GM23338 (cell line): Measurements from ENCODE around the gene MRPL27. TPM values are rescaled to one million over a fixed set of nuclear protein-coding genes. Genes with fewer than 3 reads are reported as not detected.
A peak's percentile ranks its signal among the peaks of the same experiment; 100 is the strongest.

Source experiments
- ATAC-seq: fragments of 200-7000 bp; cut with Tn5 transposase; 3 replicates; pipeline ENCODE4 v1.9.1; 2020
- DNase-seq: peaks from one replicate; pipeline ENCODE4 v3.0.0-alpha.2; 2015; ENCODE audit warnings: low spot score
- H2AFZ ChIP-seq: fragments of 200-600 bp; sonication (generic); 2 replicates; pipeline ENCODE4 v1.8.0; 2016; ENCODE audit warnings: antibody characterized with exemption, mild to moderate bottlenecking, moderate library complexity
- H3F3A ChIP-seq: fragments of 200-600 bp; sonication (generic); replicated peaks from 2 replicates; pipeline ENCODE4 v1.8.0; 2017; ENCODE audit warnings: antibody characterized with exemption, mixed run types, low read depth
- H3K27ac ChIP-seq: fragments of 200-600 bp; sonication (generic); 2 replicates; pipeline ENCODE4 v1.6.1; 2016; ENCODE audit warnings: low read depth
- H3K27me3 ChIP-seq: fragments of 200-600 bp; sonication (generic); 2 replicates; pipeline ENCODE4 v1.8.0; 2016; ENCODE audit warnings: mild to moderate bottlenecking, mixed run types, moderate library complexity; ENCODE audit not compliant: insufficient read depth
- H3K36me3 ChIP-seq: fragments of 200-600 bp; sonication (generic); 2 replicates; pipeline ENCODE4 v1.8.0; 2016; ENCODE audit warnings: mild to moderate bottlenecking; ENCODE audit not compliant: insufficient read depth
- H3K4me1 ChIP-seq: fragments of 200-600 bp; sonication (generic); 2 replicates; pipeline ENCODE4 v1.8.0; 2016; ENCODE audit warnings: mild to moderate bottlenecking, moderate library complexity; ENCODE audit not compliant: insufficient read depth
- H3K4me2 ChIP-seq: fragments of 200-600 bp; sonication (generic); 2 replicates; pipeline ENCODE4 v1.7.1; 2017; ENCODE audit warnings: mixed run types
- H3K4me3 ChIP-seq: fragments of 200-600 bp; sonication (generic); 2 replicates; pipeline ENCODE4 v1.6.1; 2016; ENCODE audit warnings: mixed run types
- H3K79me2 ChIP-seq: fragments of 200-600 bp; sonication (generic); replicated peaks from 2 replicates; pipeline ENCODE4 v1.8.0; 2017; ENCODE audit warnings: mild to moderate bottlenecking; ENCODE audit not compliant: insufficient read depth
- H3K9me2 ChIP-seq: fragments of 200-600 bp; sonication (generic); 2 replicates; pipeline ENCODE4 v1.8.0; 2017; ENCODE audit not compliant: insufficient read depth
- H4K20me1 ChIP-seq: fragments of 200-600 bp; sonication (generic); replicated peaks from 2 replicates; pipeline ENCODE4 v1.8.0; 2017; ENCODE audit warnings: mild to moderate bottlenecking; ENCODE audit not compliant: insufficient read depth
- H3K27ac Mint-ChIP-seq: 2 replicates; pipeline ENCODE4 v1.8.0; 2020; ENCODE audit warnings: inconsistent platforms, mild to moderate bottlenecking, moderate library complexity, mixed read lengths
- H3K27me3 Mint-ChIP-seq: 3 replicates; pipeline ENCODE4 v1.8.0; 2022; ENCODE audit warnings: low read depth, mild to moderate bottlenecking, moderate library complexity, mixed read lengths, inconsistent platforms; ENCODE audit not compliant: insufficient read depth, poor library complexity
- H3K36me3 Mint-ChIP-seq: 3 replicates; pipeline ENCODE4 v1.8.0; 2021; ENCODE audit warnings: low read depth, mild to moderate bottlenecking, inconsistent platforms, moderate library complexity, mixed read lengths
- H3K4me1 Mint-ChIP-seq: 3 replicates; pipeline ENCODE4 v1.8.0; 2020; ENCODE audit warnings: mild to moderate bottlenecking, inconsistent platforms, mixed read lengths
- H3K4me3 Mint-ChIP-seq: 3 replicates; pipeline ENCODE4 v1.8.0; 2021; ENCODE audit warnings: moderate library complexity, mild to moderate bottlenecking, inconsistent platforms, mixed read lengths
- H3K9me3 Mint-ChIP-seq: 3 replicates; pipeline ENCODE4 v1.8.0; 2020; ENCODE audit warnings: moderate library complexity, mild to moderate bottlenecking, inconsistent platforms, mixed read lengths
- CREB1 ChIP-seq: fragments of 250-450 bp; sonication (Bioruptor Pico); IDR thresholded peaks from 2 replicates; pipeline ENCODE4 v1.5.0; 2020; ENCODE audit warnings: low read depth, mild to moderate bottlenecking, moderate library complexity
- EZH2phosphoT487 ChIP-seq: fragments of 200-600 bp; sonication (generic); IDR thresholded peaks from one replicate; pipeline ENCODE4 v1.8.1; 2018; ENCODE audit warnings: antibody characterized with exemption; ENCODE audit not compliant: unreplicated experiment
- NANOG ChIP-seq: IDR thresholded peaks from 2 replicates; pipeline ENCODE4 v1.6.1; 2016; ENCODE audit warnings: antibody characterized with exemption, borderline replicate concordance
- POLR2AphosphoS5 ChIP-seq: IDR thresholded peaks from 2 replicates; pipeline ENCODE4 v1.6.1; 2016; ENCODE audit warnings: antibody characterized with exemption, low read depth
- long read RNA-seq: library from polyadenylated mRNA; unstranded; transcript quantifications from one replicate; pipeline ENCODE4 v2.0.0, GENCODE V29; 2020; ENCODE audit not compliant: unreplicated experiment
- polyA plus RNA-seq: library from polyadenylated mRNA; unstranded; fragments of >200 nt; fragmentation: Nextera tagmentation; extraction: Ambion mirVana; gene quantifications from 2 replicates; pipeline ENCODE4 v1.2.1, GENCODE V29; 2016
- total RNA-seq: library from RNA; depleted of rRNA; stranded (reverse); fragments of >200 nt; shearing (Covaris generic); gene quantifications from 2 replicates; pipeline ENCODE4 v1.2.3, GENCODE V29; 2014; rRNA removed
- TF ChIP-seq, protein P1 (sequence below), 2 experiments: fragments of 200-600 bp in 1 of 2; sonication (generic) in 1 of 2; conservative IDR thresholded peaks; 2 replicates each; pipeline versions ENCODE4 v1.5.1 to v1.6.1; 2016 to 2017; ENCODE audit warnings: antibody characterized with exemption in 2 of 2, low read depth in 2 of 2, mild to moderate bottlenecking in 2 of 2, moderate library complexity in 1 of 2
- TF ChIP-seq, protein P2 (sequence below): IDR thresholded peaks from 2 replicates; pipeline ENCODE4 v1.6.1; 2016; ENCODE audit warnings: antibody characterized with exemption
- TF ChIP-seq, protein P3 (sequence below): IDR thresholded peaks from one replicate; pipeline ENCODE4 v1.6.1; 2018; ENCODE audit warnings: antibody characterized with exemption; ENCODE audit not compliant: unreplicated experiment

Gene MRPL27
- total RNA-seq = 74.3 and 98.5 TPM in 2 replicates
- 226 and 227 TPM in 2 replicates for polyA plus RNA-seq
- long read RNA-seq, transcript MRPL27-201 (4 exons, 716 nt) = major isoform, 81 of 90 reads
- long read RNA-seq, partial matches to known transcripts = 1 of 90 reads
- long read RNA-seq, other reads (novel, unspliced or antisense) = 4 of 90 reads

- Histone ChIP-seq H3K27ac (peak within 1 kb of the TSS; percentile 88), H4K20me1 (peaks cover 9% of the 10 kb centered on the region), H3K4me1 (peaks cover 9% of the 10 kb centered on the region; the same call in 1 of the 2 replicates), H3K36me3 (peaks cover 18% of the 10 kb centered on the region; the same call in 1 of the 2 replicates), H3K4me2 (peak within 1 kb of the TSS; percentile 98), H3K4me3 (peak within 1 kb of the TSS; percentile 73), H3F3A (no peaks in the 10 kb centered on the region), H3K27me3 (no peaks in the 10 kb centered on the region), H2AFZ (peak within 1 kb of the TSS; percentile 95), H3K79me2 (peaks cover 20% of the 10 kb centered on the region), H3K9me2 (no peaks in the 10 kb centered on the region)
- Mint-ChIP-seq H3K9me3 (no peaks in the 10 kb centered on the region), H3K27ac (peak within 1 kb of the TSS; percentile 99), H3K36me3 (peaks cover 50% of the 10 kb centered on the region), H3K4me1 (peaks cover 13% of the 10 kb centered on the region), H3K4me3 (peak within 1 kb of the TSS; percentile 97), H3K27me3 (peaks cover 11% of the 10 kb centered on the region)
- DNase-seq = peak; percentile 92
- ATAC-seq = peak; percentile 96
- TF ChIP-seq CREB1 = peak; percentile 43
- no peak for TF ChIP-seq EZH2phosphoT487
- TF ChIP-seq POLR2AphosphoS5 = peak; percentile 91
- TF ChIP-seq, protein P1, sequence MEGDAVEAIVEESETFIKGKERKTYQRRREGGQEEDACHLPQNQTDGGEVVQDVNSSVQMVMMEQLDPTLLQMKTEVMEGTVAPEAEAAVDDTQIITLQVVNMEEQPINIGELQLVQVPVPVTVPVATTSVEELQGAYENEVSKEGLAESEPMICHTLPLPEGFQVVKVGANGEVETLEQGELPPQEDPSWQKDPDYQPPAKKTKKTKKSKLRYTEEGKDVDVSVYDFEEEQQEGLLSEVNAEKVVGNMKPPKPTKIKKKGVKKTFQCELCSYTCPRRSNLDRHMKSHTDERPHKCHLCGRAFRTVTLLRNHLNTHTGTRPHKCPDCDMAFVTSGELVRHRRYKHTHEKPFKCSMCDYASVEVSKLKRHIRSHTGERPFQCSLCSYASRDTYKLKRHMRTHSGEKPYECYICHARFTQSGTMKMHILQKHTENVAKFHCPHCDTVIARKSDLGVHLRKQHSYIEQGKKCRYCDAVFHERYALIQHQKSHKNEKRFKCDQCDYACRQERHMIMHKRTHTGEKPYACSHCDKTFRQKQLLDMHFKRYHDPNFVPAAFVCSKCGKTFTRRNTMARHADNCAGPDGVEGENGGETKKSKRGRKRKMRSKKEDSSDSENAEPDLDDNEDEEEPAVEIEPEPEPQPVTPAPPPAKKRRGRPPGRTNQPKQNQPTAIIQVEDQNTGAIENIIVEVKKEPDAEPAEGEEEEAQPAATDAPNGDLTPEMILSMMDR (conservative IDR thresholded peaks at IDR 0.05; ENCODE audit: low read depth in 2 of 2) = no peak
- TF ChIP-seq, protein P2, sequence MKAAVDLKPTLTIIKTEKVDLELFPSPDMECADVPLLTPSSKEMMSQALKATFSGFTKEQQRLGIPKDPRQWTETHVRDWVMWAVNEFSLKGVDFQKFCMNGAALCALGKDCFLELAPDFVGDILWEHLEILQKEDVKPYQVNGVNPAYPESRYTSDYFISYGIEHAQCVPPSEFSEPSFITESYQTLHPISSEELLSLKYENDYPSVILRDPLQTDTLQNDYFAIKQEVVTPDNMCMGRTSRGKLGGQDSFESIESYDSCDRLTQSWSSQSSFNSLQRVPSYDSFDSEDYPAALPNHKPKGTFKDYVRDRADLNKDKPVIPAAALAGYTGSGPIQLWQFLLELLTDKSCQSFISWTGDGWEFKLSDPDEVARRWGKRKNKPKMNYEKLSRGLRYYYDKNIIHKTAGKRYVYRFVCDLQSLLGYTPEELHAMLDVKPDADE = peak; percentile 90
- TF ChIP-seq, protein P3, sequence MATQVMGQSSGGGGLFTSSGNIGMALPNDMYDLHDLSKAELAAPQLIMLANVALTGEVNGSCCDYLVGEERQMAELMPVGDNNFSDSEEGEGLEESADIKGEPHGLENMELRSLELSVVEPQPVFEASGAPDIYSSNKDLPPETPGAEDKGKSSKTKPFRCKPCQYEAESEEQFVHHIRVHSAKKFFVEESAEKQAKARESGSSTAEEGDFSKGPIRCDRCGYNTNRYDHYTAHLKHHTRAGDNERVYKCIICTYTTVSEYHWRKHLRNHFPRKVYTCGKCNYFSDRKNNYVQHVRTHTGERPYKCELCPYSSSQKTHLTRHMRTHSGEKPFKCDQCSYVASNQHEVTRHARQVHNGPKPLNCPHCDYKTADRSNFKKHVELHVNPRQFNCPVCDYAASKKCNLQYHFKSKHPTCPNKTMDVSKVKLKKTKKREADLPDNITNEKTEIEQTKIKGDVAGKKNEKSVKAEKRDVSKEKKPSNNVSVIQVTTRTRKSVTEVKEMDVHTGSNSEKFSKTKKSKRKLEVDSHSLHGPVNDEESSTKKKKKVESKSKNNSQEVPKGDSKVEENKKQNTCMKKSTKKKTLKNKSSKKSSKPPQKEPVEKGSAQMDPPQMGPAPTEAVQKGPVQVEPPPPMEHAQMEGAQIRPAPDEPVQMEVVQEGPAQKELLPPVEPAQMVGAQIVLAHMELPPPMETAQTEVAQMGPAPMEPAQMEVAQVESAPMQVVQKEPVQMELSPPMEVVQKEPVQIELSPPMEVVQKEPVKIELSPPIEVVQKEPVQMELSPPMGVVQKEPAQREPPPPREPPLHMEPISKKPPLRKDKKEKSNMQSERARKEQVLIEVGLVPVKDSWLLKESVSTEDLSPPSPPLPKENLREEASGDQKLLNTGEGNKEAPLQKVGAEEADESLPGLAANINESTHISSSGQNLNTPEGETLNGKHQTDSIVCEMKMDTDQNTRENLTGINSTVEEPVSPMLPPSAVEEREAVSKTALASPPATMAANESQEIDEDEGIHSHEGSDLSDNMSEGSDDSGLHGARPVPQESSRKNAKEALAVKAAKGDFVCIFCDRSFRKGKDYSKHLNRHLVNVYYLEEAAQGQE = peak; percentile 20
- TF ChIP-seq NANOG = peak; percentile 67; the same call in 1 of the 2 replicates
These were observed at the start of gene MRPL27, which contains the start of gene EME1 for GRCh38 chr17:50372758-50373556. MRPL27 (minus strand) TSS chr17:50373184; CDS start chr17:50373170, 14 bp downstream. EME1 (plus strand) TSS chr17:50373229; CDS start chr17:50375209, 1,980 bp downstream.
